ENCODE measurements around the gene HOXD9.

The HOXD9 gene

DNA sequence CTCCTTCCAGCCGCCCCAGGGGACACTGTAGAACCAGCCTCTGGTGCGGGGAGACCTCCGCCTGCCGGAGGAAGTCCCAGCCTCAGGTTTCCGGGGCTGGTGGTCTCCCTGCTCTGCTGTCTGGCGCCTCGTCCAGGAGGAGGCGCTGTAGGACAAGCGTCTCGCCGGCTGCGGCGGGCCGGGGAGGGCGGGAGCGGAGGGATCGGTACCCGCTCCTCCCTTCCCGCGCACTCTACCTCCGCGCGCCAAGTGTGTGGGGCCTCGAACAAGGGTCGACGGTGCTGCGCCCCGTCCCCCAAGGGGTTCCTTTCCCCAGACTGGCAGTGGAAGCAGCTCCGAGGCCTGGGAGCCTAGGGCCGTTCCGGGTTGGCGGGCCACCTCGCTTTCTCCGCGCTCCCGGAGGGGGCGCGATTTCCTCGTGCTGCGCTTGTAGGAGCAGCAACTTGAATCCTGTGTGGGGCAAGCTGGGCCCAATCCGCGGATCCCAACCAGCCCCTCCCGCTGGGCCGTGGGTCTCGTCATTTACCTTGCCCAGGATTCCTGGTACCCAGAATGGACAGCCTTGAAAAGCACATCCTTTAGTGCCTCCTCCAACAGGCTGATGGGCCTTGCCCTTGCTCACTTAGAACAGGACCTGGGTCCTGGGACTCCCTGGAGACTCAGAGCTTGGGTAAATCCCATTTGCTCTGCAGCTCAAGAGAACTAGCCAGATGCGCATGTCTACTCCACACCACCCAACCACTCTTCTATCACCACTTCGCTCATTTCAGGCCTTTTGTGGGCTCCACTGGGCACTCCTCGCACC, 18.2 kb downstream of the HOXD9 start:
- DNase-seq, result peak; percentile 27

GRCh38 chr2:176142281-176142680, 19.8 kb downstream of the HOXD9 start:
- no peak for DNase-seq

GRCh38 chr2:176145085-176145969, 22.8 kb downstream of the HOXD9 start:
- DNase-seq, result no peak

DNA sequence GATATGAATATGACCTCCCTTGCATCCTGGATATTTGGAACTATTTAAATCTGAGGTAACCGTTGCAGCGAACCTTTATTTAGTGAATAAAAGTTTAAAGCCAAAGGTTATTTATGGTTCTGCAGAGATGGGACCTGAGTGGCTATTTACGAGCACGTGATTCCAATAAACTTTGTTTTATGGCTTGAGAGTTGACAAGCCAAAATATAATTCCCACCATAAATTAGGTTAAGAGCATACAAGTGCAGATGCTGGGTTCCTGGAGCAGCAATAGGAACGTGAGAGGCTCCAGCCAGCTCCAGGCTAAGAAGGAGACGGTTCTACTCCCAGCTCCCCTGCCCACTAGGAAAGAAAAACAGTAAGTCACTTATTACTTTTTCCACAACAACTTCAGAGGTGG, 23.6 kb downstream of the HOXD9 start:
- no peak for DNase-seq

- no peak for DNase-seq
Measured at GRCh38 chr2:176146645-176147044, 24.1 kb downstream of the HOXD9 start.

GRCh38 chr2:176147210-176147799, 24.8 kb downstream of the HOXD9 start:
- DNase-seq, result no peak

DNA sequence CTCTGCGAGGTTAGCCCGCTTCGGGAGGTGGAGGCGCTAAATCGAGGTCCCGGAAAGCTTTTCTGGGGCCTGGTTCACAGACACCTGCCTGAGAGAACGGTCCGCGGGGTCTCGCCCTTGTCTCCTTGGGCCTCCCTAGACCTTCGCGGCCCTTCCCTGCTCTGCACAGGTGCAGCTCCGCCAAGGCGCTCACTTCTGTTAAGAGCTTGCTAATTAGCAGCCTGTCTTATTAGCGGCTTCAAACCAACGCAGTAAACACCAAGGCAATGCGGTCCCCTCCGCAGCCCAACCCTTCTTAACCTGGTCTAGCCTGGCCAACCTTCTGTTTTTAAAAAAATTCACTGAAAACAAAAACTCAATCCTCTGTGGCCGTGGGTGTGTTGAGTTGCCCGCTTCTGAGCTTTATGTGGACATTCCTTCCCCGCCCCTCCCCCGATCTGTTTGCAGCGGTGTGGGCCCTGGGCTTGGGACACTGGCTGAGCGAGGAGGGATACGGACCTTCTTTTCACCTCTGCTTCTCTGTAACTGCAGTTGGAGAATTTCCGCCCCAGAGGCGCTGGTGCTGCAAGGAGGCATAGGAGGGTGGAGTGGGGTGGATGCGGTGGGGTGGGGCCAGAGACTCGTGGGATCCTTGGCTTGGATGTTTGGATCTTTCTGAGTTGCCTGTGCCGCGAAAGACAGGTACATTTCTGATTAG, 25.4 kb downstream of the HOXD9 start:
- DNase-seq, result no peak

- DNase-seq, result no peak
Measured at GRCh38 chr2:176148751-176149421, 26.4 kb downstream of the HOXD9 start.

DNA sequence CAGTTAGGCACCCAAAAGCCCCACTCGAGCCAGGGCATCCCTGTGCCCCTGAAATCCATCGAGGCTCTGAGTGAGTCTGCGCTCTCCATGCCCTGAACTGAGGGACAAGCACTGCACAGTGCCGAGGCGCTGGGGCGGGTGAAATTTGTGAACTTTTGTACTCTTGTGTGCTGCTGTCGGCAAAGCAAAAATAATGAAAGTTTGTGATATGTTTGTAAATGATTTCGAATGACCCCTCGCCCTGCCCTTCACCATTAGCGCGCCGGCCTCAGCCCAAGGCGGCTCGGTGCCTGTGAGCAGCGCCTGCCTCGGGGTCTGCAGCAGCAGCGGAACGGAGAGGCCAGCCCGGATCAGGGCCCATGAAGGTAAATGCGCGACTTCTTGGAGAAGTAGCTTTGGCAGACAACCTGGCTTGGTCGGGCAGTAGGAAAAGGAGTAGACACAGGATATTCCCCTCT, 27.0 kb downstream of the HOXD9 start:
- no peak for DNase-seq

DNA sequence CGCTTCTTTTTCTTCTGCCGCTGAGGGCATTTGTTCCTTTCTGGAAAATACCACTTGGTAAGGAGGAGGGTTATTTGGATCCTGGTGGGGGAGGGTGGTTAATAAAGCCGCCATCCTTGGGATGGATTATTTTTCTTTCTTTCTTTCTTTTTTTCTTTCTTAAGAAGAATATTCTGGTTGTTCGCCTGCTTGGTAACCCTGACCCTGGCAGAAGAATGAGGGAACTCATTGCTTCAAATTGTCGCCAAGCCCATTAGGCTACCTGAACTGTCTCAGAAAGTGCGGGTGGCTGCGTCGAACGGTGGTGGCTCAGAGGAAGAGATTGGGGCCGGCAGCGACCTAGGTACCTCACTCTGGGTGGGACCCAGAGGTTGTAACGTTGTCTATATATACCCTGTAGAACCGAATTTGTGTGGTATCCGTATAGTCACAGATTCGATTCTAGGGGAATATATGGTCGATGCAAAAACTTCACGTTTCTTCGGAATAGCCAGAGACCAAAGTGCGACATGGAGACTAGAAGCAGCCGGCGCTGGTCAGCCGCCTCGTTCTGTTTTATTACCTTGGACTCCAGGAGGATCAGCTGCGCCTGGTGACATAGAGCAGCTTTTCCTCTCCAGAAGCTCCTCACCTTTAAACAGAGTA, 27.5 kb downstream of the HOXD9 start:
- no peak for DNase-seq

- DNase-seq, result no peak
Measured at GRCh38 chr2:176150584-176151441, 28.3 kb downstream of the HOXD9 start.

DNA sequence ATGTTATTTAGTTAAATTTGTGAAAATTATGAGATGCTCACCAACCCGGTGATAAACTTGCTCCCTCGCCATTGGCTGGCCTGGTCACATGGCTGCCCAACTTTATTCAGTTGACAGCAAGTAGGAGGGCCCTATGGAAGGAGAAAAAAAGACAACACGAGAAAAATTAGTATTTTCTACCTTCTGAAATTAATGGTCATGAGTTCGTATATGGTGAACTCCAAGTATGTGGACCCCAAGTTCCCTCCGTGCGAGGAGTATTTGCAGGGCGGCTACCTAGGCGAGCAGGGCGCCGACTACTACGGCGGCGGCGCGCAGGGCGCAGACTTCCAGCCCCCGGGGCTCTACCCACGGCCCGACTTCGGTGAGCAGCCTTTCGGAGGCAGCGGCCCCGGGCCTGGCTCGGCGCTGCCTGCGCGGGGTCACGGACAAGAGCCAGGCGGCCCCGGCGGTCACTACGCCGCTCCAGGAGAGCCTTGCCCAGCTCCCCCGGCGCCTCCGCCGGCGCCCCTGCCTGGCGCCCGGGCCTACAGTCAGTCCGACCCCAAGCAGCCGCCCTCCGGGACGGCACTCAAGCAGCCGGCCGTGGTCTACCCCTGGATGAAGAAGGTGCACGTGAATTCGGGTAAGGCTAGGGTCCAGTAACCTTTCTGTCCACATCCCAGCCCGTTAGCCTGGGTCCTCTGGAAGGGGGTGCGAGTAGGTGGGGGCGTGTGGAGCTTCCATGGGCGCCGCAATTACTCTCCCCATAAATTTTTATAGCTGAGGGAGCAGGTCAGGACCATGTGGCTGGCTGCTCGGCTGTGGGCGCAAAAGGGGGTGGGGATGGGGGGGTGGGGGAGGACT, 29.1 kb downstream of the HOXD9 start, which contains the start of gene HOXD4:
TSS of gene HOXD4 (plus strand) at position 109 of the 846 bp plus-strand sequence. CDS start at position 193, 84 bp downstream.
- DNase-seq, result no peak

- DNase-seq, result no peak
Measured at GRCh38 chr2:176152350-176153181, 30.0 kb downstream of the HOXD9 start.

GRCh38 chr2:176154576-176155252, 32.2 kb downstream of the HOXD9 start:
- no peak for DNase-seq

GRCh38 chr2:176155356-176156044, 33.0 kb downstream of the HOXD9 start:
- DNase-seq, result no peak

GRCh38 chr2:176156301-176156806, 33.8 kb downstream of the HOXD9 start:
- no peak for DNase-seq

GRCh38 chr2:176156807-176157498, 34.4 kb downstream of the HOXD9 start, which contains the start of gene HOXD3:
Gene HOXD3 (plus strand): TSS chr2:176157307. CDS start chr2:176169115, 11,808 bp downstream.
- no peak for DNase-seq
